CD4-positive, alpha-beta T cell treated with Interleukin-6 at 100 ng/mL for 8 hours (primary cell): ENCODE measurements around the gene GLTP.

Experiments used
- DNase-seq: peaks from one replicate; pipeline ENCODE4 v3.0.0-alpha.2; 2020; ENCODE audit warnings: mixed read lengths, low spot score

Gene GLTP

DNA sequence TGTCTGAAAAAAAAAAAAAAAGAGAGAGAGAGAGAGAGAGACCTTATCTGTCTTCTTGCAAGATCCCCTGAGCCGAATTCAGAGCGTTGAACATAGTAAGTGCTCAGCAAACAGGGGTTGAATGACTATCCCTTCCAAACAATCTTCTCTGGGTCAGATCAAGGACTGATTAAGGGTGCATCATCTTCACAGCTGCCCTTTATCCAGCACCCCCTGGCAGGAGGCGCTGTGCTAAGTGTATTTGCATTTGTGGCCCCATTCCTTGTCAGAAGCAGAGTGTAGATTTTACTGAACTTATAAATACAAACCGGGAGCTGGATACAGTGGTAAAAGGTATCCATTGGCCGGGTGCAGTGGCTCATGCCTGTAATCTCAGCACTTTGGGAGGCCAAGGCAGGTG lies 38.3 kb downstream of the GLTP start:
- no peak for DNase-seq

- no peak for DNase-seq
Measured at GRCh38 chr12:109841356-109841755, 39.0 kb downstream of the GLTP start.

GRCh38 chr12:109840305-109841074 lies 39.9 kb downstream of the GLTP start:
- no peak for DNase-seq

GRCh38 chr12:109839444-109839843 lies 40.9 kb downstream of the GLTP start:
- no peak for DNase-seq

- DNase-seq = no peak
Measured at GRCh38 chr12:109836916-109837315, 43.4 kb downstream of the GLTP start.

GRCh38 chr12:109835827-109836226 lies 44.5 kb downstream of the GLTP start:
- no peak for DNase-seq

DNA sequence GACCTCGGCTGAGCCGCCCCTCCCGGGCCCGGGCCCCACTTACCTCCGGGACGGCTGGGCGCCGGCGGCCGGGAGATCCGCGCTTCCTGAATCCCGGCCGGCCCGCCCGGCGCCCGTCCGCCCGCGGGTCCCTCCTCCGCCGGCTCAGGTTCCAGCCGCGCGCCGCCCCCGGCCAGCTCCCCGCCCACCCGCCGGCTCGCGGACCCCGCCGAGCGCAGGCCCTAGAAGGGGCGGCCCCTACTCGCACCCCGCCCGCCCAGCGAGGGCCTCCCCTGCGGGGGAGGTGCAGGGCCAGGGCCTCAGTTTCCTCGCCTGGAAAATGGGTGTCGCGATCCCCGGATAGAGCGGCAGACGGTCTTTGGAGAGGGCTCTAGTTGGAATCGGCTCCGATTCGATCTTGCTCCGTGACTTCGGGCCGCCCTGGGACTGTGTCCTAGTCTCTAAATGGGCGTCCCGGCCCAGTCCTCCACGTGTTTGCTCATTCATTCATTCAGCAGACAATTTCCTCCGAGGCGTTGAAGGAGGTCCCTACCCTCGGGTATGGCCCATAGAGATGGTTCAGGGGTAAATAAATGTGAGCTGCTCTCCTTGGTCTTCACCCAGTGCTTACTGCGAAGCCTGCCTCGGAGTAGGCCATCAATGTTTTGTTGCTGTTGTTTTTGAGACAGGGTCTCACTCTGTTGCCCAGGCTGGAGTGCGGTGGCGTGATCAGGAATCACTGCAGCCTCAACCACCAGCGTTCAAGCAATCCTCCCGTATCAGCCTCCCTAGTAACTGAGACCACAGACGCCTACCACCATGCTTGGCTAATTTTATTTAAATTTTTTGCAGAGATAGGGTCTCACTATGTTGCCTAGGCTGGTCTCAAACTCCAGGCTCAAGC lies 46.8 kb downstream of the GLTP start, which contains the start of gene TRPV4:
Gene TRPV4, minus strand, starts transcription at position 92 of the 883 bp plus-strand sequence. CDS start 18,602 bp downstream, outside the sequence.
- DNase-seq = no peak

DNA sequence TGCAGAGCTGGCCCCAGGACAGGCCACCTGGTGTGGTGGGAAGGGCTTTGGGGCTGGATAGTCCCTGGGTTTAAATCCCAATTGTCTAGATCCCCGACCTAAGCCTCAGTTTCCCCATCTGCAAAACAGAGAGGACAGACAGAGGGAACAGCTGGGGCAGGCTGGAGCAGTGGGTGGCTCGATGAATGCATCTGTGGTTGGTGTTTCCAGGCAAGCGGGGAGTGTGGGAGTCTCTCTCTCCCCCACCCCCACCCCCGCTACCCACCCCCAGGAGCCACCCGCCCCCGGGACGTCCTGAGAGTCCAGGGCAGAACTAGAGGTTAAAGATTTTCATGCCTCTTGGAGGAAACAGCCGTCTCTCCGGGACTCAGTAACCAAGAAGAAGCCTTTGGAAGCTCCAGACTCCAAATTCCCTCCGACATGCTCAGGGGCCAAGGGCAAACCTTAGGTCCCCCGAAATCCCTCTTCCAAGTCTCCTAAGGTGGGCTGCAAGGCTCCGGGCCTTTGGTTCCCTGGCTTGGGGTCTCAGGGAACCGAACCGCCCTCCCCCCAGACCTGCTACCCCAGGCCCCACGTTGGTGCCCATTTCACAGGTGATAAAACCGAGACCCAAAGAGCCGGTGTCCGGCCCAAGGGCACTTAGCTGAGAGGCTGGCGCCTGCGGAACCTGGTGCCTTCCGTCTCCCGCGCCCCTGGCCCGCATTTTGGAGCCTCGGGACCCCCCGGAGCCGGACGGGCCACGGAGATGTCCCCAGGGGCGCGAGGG lies 47.6 kb downstream of the GLTP start:
- no peak for DNase-seq

DNA sequence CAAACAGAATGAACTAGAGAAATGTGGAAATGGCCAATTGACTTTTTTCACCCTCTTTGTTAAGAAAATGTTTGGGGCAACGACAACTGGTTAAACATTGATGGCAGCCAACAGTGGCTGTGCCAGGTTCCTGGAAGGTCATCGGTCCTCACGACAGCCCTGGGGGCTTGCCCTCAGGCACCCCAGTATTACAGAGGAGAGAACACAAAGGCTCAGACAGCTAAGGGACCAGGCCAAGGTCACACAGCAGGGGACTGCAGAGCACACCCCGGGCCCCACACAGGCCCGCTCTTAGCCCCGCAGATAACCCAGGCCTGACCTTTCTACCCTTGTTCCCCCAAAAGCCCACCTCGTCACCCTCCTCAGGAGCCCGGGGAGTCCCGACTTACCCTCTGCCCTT lies 48.4 kb downstream of the GLTP start:
- DNase-seq = no peak

DNA sequence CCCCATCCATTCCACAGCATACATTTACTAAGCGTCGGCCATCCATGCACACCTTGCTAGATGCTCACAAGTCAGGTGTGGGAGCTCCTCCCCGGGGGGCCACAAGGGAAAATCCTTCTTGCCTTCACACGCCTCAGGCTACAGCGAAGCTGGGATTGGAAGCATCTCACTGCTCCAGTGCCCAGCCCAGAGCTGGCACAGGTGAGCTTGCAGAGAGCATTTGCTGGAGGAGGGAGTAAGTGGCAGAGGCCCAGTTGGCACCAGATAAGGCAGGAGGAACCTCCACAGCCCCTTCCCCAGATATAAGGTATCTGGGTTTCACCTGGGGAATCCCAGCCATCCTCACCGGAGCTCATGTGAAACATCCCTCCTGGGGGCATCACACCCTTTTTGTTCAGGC lies 49.0 kb downstream of the GLTP start:
- no peak for DNase-seq

DNA sequence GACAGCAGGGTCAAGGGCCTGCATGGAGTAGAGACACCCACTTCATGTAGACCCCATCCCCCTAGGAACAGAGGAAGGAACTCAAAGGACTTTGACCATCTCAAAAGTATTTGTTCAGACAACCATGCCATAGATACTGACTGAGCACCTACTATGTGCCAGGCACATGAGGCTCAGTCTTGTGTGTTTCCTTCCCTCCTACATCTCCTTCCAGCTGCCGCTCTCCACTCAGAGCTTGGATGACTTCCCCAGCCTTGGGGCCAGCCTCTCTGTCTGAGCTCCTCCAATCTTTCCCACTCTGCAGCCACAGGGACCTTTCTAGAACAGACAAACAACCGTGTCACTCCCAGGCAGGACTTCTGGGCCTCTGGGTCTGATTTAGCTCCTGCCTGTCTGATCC lies 49.6 kb downstream of the GLTP start:
- DNase-seq = no peak

GRCh38 chr12:109830267-109830666 lies 50.1 kb downstream of the GLTP start:
- DNase-seq = no peak

DNA sequence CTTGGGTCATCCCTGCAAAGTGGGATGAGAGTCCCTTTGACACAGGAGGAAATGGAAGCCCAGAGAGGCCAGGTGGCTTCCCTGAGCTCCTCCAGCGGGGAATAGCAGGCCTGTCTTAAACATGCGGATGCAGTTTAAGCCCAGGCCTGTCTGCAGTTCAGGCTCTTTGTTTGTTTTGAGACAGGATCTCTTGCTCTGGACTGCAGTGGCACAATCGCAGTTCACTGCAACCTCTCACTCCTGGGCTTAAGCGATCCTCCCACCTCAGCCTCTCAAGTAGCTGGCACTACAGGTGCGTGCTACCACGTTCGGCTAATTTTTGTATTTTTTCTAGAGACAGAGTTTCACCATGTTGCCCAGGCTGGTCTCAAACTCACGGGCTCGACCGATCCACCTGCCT lies 50.7 kb downstream of the GLTP start:
- DNase-seq = no peak

DNA sequence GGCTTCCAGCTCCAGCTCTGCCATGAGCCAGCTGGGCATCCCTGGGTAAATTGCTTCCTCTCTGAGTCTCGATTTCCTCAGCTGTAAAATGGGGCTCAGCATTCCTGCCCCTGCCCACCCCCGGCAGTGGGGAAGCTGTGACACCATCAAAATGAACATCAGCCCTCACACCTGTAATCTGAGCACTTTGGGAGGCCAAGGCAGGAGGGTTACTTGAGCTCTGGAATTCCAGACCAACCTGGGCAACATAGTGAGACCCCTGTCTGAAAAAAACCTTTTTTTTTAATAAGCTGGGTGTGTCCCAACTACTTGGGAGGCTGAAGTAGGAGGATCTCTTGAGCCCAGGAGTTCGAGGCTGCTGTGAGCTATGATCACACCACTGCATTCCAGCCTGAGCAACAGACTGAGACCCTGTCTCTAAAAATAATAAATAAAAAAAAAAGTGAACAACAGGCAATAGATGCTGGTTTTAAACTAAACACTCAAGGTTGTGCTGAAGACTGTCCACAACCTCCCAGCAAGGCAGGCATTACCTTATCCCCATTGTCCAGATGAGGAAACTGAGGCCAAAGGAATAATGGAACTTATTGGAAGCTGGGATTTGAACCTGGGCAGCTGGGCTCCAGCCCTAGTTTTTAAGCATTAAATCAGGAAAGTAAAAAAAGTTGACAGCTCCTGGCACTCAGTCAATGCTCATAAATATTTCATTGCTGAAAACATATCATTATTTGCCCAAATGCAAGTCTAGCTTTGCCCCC lies 51.4 kb downstream of the GLTP start:
- DNase-seq = no peak

DNA sequence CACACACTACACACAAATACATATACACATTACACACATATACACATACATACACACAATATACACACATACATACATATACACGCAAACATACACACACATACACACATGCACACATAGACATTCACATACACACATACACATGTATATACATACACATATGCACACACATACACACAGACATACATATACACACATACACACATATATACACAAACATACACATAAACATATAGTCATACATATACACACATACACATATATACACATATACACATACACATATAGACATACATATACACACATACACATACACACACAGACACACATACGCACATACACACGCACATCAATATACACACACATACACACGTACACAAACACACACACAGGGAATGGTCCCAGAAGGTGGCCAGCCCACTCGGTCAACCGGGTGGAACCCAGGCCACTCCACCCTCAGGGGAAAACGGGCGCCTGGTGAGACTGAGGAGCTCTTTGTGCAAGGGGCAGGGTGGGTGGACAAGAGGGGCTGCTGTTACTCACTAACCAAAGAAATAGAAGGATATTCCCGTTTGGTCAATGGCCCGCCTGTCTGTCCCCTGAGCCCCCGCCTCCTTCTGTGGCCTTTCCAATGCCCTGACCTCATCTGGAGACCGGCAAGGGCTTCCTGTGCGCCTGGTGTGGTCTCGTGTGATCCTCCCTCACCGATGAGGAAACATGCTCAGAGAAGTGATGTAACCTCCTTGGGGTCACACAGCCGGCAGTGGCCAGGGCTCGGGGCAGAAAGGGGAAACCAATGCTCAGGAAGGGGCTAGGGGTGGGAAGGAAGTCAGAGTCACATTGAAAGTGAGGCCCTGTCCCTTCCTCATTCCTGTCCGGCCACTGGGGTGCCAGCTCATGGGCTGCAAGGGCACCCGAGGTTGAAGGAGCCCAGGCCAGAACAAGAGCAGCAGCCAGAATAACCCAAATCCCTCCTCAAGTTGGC lies 52.5 kb downstream of the GLTP start:
- no peak for DNase-seq

GRCh38 chr12:109827080-109827479 lies 53.3 kb downstream of the GLTP start:
- DNase-seq = no peak

DNA sequence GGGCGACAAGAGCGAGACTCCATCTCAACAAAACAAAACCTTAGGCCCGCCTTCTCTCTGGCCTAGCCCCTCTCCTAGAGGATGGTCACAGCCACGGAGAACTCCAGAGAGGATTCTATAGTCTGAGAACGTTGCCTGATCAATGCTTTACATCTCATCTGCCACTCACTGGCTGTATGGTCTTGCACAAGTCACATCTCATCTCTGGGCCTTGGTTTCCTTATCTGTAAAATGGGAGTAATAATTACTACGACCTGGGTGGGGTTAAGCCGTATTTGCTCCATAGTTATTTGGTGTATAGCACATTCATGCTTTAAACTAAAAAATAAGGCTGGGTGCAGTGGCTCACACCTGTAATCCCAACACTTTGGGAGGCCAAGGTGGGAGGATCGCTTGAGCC lies 55.6 kb downstream of the GLTP start:
- no peak for DNase-seq

GRCh38 chr12:109822951-109823411 lies 57.4 kb downstream of the GLTP start:
- no peak for DNase-seq

- no peak for DNase-seq
Measured at GRCh38 chr12:109822416-109822815, 57.9 kb downstream of the GLTP start.

GRCh38 chr12:109821968-109822367 lies 58.4 kb downstream of the GLTP start:
- DNase-seq = no peak
